Activated T-cell treated with anti-CD3 and anti-CD28 coated beads, Interleukin-2, amount 50 U/mL, for 48 hours (primary cell): ENCODE measurements around the gene TAS1R1.
A peak's percentile ranks its signal among the peaks of the same experiment; 100 is the strongest.
"Not testable (repeated sequence)": the region's sequence is repeated elsewhere in the genome, so short reads cannot be mapped to it uniquely, and the experiment has no call there.

Experiments
- DNase-seq, 2 experiments: peaks; one replicate each; pipeline ENCODE4 v3.0.0-alpha.2; 2020

The TAS1R1 gene

DNA sequence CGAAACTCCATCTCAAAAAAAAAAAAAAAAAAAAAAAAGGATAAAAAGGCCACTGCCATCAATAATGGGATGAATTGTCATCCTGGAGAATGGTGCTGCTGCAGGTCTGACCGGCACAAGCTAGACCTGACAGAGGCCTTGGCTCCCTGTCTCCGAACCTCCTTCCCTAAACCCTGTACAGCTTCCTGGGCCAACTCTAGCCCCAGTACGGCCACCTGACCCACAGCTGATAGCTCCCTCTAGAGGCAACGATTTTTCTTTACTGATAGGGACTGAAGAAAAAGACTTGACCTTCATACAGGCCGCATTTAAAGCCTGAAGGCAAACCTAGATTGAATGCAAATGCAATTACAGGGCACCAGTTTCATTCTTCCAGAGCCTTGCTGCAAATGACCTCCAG is 31.5 kb upstream of the TAS1R1 start:
- no peak for DNase-seq

DNA sequence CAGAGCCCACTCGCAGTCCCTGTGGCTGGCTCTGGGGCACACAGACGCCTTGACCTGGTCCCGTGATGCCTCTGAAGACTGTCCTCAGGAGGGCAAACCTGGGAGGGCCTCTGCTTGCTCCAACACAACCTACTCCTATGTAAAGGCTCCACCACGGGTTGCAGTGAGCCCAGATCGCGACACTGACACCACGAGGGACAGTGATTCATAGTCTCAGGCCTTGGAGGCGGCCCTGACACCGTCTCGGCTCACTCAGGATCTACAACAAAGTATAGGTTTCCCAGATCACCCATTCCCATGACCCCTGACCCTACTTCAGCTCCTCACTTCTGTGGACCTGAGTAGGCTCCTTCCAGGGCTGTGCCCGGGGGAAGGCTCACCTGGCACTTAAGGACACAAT is 28.8 kb upstream of the TAS1R1 start:
- DNase-seq, result no peak

DNA sequence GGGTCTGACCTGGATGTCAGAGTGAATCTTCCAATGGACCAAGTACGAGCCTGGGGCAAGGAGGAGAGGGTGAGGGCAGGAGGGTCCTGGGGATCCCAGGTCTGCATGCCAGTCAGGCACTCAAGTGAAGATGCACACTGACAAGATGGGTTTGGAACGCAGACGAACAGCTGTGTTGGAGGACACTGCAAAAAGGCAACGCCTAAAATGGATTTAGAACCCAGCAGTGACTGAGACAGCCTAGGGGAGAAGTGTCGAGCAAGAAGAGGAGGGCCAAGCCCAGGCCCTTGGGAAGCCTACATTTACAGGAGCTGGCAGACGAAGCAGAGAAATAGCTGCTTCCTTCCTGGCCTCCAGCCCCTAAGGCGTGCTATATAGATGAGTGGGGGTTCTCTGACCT is 26.6 kb upstream of the TAS1R1 start:
- no peak for DNase-seq

DNA sequence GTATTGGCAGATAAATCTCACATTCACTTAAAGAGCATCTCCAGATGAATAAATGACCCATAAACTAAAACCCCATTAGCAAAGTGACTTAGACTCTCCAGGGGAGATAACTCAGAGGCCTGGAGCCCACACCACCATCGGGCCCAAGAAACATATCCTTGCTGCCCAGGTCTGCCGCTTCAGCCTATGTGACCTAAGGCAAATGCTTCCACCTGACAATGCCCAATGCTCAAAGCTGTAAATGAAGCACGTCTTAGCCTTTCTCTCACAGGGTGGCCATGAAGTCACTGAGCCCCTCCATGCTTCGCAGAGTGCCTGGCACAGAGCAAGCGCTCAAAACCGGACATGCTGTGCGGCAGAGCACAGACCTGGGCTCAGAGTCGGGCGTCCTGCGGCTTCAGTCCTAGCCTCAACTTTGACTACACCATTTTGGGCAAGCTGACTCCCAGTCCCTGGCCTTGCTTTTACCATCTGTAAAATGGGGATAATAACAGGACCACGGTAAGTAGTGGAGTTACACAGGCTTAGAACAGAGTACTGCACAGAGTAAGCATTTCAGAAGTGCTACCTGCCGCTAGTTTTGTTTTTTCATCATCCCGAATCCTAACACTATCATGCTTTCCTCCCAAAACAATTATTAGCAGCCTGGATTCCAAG is 24.5 kb upstream of the TAS1R1 start:
- no peak for DNase-seq

DNA sequence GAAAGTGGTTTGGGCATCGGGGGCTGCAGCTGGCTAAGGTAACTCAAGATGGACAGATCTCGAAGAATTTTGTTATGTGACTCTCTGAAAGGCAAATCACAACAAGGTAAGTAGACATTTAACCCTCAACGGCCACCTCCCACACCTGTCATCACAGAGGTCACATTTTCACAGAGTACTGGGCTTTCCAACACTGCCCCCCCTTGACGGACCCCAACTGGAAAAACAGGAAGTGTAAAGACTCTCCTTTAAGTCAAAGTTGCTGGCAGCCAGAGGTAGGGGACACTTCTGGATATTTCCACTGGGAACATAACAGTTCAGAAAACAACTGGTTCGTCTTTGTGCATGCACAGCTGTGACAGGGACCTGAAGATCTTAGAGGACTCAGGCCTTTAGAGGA is 23.1 kb upstream of the TAS1R1 start:
- DNase-seq, result no peak

DNA sequence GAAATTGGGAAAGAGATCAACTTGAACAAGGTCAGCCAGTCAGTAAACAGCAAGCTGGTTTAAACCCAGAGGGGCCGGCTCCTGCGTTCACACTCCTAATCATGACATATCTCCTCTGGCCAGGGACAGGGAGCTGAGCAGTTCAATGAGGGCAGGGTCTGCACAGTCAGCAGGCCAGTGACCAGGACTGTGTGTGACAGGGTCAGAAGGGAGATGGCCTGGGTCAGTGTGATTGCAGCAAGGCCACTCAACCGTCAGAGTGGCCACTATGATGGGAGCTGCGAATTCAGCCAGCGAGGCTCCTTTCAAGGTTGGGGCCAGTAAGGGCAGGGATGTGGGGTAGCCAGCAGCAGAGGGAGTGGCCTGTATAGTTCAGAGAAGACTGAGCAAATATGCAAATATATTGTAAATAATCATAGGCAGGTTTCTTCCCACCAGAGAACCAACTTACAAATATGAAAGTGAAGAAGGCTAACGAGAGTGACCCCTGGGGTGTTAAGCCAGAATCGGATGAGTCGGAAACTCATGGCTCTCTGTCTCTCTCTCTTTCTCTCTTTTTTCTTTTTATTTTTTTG is 20.8 kb upstream of the TAS1R1 start:
- DNase-seq, result no peak

DNA sequence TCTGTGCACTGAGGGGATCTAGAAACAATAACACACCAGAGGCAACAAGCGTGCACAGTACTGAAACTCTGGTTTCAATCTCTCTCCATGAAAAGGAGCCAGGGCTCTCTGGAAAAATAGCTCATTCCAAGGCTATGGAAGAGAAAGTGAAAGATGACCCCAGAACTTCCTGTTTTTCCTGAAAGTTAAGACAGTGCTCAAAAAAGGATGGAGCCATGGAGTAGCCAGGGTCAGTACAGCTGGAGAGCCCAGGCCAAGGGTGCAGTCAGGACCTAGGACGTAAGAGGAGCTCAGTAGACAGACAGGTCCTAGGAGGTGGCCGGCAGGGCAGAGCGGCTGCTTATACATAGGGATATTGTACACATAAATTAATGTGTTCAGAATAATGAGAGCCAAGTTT is 19.9 kb upstream of the TAS1R1 start:
- no peak for DNase-seq

DNA sequence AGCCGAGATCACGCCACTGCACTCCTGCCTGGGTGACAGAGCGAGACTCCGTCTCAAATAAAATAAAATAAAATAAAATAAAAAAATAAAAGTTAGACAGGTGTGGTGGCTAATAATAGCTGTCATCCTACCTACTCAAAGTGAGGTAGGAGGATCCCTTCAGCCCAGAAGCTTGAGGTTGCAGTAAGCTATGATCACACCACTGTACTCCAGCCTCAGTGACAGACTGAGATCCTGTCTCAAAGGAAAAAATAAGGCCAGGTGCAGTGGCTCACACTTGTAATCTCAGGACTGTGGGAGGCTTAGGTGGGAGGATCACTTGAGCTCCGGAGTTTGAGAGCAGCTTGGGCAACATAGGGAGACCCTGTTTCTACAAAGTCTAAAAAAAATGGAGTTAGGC is 18.8 kb upstream of the TAS1R1 start:
- no peak for DNase-seq

DNA sequence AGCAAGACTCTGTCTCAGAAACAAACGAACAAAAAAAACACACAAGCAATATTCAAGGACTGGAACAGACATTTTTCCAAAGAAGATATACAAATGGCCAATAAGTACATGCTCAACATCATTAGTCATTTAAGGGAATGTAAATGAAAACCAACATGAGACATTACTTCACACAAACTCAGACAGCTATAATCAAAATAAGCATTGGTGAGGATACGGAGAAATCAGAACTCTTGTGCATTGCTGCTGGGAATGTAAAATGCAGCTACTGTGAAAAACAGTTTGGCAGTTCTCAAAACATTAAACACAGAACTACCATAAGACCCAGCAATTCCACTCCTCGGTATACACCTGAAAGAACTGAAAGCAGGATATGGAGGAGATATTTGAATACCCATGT is 16.2 kb upstream of the TAS1R1 start:
- DNase-seq, result no peak

DNA sequence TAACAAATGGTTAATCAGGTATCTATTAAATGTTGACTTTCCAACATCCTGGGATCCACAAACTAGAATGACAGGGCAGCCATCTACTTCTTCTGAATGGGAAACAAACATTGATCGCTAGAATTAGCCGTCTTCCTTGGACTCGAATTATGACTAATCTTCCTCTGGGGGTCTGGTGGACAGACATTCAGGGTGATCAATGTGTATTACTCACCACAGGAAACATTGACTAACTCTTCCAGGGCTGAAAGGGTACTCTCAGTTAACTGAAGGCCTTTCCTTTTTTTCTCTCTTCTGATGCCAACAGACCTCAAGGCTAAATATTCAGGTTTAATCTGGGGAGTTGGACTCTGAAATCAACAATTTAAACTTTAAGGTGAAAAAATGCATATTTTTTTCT is 10.3 kb upstream of the TAS1R1 start:
- DNase-seq, result no peak

DNA sequence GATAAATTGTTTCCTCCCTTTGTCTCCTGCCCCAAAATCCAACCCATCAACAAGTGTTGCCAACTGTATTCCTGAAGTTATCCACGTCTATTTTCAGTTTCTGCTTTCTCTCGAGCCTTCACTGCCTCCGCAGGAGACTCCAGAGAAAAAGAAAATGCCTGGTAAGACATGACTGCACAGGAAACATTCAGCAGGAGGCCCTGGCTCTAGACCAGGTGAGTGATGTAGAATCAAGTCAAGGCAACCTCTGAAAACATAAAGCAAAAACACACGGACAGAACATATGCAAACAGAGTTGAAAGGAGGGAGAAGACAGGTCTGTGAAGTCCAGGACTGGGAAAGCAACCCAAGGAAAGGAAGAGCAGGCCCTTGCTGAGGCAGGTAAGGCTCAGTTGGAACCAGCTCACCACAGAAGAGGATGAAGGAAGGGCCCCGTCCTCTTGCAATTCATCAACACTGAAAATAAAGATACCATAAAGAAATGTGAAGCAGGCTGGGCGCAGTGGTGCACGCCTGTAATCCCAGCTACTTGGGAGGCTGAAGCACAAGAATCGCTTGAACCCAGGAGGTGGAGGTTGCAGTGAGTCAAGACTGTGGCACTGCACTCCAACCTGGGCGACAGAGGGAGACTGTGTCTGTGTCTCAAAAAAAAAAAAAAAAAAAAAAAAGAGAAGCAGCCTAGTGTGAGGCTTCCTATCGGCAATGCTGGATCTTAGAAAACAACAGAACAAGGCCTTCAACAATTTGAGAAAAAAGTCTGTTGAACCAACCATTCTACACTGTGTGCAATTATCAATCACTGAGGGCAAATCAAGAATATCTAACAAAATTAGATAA is 9.6 kb upstream of the TAS1R1 start:
- DNase-seq, result no peak

DNA sequence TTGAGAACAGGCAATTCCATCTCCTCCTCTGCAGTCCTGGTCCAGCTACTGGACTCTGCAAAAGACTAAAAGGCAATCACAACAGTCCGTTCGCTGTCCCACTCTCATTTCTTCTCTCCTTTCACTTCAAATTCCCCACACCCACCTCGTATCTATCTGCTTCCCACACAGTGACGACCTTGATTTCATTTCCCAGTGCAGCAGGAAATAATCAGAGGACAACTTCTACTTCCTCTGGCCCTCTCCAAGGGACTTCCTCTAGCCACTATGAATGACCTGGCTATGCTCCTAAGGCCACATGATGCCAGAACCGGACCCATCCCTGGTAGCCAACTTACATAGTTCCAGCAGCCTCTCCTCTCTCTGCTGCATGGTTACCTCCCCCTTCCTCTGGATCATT is 8.8 kb upstream of the TAS1R1 start:
- no peak for DNase-seq

DNA sequence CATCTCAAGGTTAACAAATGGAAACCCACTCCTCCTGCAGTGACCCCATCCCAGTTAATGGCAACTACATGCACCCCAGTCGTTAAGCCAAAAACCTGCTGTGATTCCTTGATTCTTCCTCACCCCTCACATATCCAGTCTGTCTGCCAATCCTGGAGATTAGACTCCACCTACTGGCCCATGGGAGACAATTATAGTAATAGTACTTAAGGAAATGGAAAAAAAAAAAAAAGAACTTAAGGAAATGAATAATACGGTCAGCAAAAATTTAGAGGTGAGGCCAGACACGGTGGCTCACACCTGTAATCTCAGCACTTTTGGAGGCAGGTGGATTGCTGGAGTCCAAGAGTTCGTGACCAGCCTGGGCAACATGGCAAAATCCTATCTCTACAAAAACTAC is 7.8 kb upstream of the TAS1R1 start:
- no peak for DNase-seq

DNA sequence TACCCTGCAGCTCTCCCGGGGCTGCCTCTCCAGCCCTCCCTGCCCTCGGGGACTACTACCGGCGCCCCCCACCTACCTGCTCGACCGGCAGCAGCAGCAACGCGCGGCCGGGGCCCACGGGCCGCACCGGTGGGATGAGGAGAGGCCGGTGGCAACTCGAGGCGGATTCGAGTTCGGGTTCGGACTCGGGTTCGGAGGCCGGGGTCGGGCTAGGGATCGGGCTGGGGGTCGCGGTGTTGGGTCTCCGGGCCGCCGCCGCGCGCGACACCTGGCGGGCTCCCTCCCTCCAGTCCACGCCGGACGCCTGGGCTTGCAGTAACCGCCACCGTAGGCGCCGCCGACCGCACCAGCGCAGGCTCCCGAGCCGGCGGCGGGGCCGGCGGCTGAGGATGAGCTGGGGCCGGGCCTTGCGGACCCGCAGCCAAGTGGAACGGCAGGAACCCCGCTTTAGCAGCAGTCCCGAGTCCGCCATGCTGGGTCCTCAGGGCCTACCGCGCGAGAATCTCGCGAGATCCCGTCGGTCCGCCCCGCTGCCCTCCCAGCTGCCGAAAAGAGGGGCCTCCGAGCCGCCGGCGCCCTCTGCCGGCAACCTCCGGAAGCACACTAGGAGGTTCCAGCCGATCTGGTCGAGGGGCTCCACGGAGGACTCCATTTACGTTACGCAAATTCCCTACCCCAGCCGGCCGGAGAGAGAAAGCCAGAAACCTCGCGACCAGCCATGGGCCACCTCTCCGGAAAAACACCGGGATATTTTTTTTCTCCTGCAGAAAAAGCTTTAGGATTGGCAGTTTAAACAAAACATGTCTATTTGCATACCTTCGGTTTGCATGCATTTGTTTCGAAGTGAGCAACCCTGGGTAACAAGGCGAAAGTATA is 838 bp upstream of the TAS1R1 start, which contains the start of gene NOL9:
NOL9 (minus strand) TSS at position 483 of the 876 bp plus-strand sequence; CDS start at position 472, 11 bp downstream.
- peak; percentile 96 to 98 for DNase-seq

DNA sequence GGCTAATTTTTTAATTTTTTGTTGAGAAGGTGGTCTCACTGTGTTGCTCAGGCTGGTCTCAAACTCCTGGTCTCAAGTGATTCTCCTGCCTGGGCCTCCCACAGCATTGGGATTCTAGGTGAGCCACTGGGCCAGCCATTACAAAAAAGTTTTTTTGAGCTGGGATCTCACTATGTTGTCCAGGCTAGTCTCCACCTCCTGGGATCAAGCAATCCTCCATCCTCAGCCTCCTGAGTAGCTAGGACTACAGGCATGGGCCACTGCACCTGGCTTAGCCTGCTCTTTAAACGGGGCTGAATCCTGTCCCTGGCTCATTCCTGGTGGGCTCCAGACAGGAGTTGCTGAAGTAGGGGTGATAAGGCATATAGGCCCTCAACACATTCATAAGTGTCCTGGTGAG is 2.5 kb downstream of the TAS1R1 start:
- DNase-seq, result no peak

DNA sequence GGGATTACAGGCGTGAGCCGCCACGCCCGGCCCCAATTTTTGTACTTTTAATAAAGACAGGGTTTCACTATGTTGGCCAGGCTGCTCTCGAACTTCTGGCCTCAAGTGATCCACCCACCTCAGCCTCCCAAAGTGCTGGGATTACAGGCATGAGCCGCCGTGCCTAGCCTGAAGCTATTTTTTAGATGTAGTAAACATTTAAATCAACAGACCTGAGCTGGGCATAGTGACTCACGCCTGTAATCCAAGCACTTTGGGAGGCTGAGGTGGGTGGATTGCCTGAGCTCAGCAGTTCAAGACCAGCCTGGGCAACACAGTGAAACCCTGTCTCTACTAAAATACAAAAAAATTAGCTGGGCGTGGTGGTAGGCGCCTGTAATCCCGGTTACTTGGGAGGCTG is 4.1 kb downstream of the TAS1R1 start:
- DNase-seq, result not testable (repeated sequence)

DNA sequence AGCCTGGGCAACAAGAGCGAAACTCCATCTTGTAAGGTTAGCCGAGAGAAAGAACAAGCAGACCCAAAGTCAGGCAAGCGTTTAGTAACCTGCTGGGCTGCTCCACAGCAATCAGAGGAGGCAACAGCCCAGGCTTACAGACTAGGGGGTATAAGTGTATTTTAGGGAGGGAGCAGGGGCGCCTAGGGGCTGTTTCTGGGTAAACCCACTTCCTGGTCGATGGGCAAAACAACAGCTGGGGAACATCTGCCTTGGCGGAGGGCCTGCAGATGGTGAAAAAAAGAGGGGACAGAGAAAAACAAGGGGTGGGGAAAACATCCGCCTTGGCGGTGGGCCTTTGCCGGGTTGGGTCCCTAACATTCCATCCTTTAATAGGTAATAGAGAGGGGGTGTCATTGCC is 5.2 kb downstream of the TAS1R1 start:
- DNase-seq, result no peak

DNA sequence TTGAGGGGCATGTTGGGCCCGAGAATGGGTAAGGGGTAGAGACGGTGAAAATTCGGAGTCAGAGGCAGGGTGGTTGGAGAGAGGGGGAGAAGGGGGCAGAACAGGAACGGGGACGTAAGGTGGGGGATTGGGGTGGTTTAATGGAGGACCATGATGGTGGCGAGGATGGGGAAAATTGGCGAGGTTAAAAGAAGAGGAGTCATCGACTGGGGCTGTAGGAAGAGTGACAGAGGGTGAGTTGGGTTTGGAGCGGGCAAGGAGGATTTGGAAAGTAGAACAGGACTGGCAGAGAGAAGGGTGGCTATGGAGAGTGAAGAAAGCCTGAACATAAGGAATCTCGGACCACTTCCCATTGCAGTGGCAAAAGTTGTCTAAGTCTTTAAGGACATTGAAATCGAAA is 13.9 kb downstream of the TAS1R1 start:
- no peak for DNase-seq

DNA sequence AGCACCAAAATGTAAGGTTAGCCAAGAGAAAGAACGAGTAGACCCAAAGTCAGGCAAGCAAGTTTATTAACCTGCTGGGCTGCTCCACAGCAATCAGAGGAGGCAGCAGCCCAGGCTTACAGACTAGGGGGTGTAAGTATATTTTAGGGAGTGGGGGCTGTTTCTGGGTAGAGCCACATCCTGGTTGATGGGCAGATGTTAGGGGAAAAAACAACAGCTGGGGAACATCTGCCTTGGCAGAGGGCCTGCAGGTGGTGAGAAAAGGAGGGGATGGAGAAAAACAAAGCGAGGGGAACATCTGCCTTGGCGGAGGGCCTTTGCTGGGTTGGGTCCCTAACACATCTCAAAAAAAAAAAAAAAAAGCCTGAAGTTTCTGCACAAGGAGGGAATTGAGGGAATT is 15.0 kb downstream of the TAS1R1 start:
- DNase-seq, result no peak

DNA sequence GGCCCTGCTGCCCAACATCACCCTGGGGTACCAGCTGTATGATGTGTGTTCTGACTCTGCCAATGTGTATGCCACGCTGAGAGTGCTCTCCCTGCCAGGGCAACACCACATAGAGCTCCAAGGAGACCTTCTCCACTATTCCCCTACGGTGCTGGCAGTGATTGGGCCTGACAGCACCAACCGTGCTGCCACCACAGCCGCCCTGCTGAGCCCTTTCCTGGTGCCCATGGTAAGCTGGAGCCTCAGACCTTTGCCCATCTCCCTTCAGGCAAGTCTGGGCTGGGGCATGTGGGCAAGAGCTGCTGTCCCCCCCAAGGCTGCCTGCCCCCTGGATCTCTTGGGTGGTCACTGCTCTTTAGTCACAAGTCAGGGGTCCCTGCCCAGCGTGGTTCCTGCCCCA is 15.9 kb downstream of the TAS1R1 start:
- no peak for DNase-seq

DNA sequence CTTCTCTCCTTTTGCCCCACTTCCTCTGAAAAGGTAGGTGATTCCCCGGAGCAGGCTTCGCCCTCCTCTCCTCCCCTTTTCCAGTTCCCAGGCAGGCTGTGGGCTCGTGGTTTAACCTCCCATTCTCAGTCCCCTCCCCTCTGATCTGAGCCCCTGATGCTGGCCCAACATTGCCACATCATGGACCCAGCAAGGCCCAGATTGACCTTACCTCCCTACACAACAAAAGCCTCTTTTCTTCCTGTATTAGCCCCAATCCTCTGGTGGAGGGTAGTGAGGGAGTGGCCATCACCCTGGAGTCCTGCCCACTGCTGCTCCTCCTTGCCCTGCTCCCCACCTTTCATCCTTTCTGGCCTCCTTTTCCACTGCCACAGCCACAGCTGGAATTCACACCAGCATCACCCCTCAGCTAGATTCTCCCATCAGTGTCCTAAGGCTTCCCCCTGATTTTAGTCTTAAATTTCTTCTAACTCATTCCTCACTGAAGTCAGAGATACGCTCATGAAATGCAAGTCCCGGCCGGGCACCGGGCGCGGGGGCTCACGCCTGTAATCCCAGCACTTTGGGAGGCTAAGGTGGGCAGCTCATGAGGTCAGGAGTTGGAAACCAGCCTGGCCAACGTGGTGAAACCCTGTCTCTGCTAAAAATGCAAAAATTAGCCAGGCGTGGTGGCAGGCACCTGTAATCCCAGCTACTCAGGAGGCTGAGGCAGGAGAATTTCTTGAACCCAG is 17.7 kb downstream of the TAS1R1 start:
- no peak for DNase-seq

DNA sequence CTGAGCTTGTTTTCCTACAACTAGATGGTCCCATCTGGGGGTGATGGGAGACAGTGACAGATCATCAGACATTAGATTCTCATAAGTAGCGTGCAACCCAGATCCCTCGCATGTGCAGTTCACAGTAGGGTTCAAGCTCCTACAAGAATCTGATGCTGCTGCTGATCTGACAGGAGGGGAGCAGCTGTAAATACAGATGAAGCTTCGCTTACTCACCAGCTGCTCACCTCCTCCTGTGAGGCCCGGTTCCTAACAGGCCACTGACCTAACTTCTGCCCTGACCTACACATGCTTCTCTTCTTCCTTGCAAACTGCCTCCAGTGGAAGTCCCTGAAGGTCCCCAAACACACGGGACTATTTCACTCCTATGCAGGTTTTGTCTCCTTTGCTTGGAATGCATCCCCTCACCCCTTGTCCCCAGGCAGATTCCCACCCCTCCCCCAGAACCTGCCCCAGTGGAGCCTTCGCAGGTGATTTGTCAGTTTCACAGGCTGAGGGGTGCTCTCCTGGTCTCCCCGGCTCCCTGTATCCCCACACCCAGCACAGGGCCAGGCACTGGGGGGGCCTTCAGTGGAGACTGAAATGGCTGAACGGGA is 19.0 kb downstream of the TAS1R1 start:
- DNase-seq, result no peak
